A673 (cell line): ENCODE results near the gene TMEM163.

Experiments used
- EZH2 ChIP-seq: fragments of 200-600 bp; sonication (generic); IDR thresholded peaks from 2 replicates; pipeline ENCODE4 v1.6.1; 2017; ENCODE audit warnings: borderline replicate concordance, low read depth, mild to moderate bottlenecking, mixed read lengths, antibody characterized with exemption, low read length; ENCODE audit not compliant: poor library complexity, severe bottlenecking
- TF ChIP-seq, protein P1 (sequence below): fragments of 300-800, 200-600 bp; sonication (generic); conservative IDR thresholded peaks from 2 replicates; pipeline ENCODE4 v1.5.1; 2017; ENCODE audit warnings: low read depth, mild to moderate bottlenecking, antibody characterized with exemption, low read length, moderate library complexity, mixed read lengths

DNA sequence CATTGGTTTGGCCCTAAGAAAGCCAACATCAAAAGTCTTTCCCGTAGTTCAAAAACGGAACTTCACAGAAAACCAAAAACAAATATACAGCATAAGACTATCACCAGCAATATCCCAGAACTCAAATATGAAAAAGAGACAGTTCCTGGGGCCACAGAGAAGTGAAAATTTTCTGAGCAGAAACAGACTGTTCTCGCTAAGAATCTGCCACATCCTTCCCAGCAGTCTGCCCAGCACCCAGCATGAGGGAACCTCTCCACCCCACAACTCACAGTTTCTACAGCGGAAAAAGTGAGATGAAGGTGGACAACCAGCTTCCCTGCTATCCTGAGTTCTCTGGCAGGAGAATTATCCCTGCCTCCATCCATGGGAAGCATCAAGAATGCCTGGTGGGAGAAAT, 26.7 kb upstream of the TMEM163 start:
- TF ChIP-seq, protein P1, sequence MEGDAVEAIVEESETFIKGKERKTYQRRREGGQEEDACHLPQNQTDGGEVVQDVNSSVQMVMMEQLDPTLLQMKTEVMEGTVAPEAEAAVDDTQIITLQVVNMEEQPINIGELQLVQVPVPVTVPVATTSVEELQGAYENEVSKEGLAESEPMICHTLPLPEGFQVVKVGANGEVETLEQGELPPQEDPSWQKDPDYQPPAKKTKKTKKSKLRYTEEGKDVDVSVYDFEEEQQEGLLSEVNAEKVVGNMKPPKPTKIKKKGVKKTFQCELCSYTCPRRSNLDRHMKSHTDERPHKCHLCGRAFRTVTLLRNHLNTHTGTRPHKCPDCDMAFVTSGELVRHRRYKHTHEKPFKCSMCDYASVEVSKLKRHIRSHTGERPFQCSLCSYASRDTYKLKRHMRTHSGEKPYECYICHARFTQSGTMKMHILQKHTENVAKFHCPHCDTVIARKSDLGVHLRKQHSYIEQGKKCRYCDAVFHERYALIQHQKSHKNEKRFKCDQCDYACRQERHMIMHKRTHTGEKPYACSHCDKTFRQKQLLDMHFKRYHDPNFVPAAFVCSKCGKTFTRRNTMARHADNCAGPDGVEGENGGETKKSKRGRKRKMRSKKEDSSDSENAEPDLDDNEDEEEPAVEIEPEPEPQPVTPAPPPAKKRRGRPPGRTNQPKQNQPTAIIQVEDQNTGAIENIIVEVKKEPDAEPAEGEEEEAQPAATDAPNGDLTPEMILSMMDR = no peak
- TF ChIP-seq EZH2 = no peak
